AG09309 (cell line): ENCODE data around the gene NUDT5.
"Not testable (repeated sequence)": the region's sequence is repeated elsewhere in the genome, so short reads cannot be mapped to it uniquely, and the experiment has no call there.

Experiments used
- DNase-seq: peaks from one replicate; pipeline ENCODE4 v3.0.0-alpha.2; 2010; ENCODE audit warnings: low read depth
- H3K4me3 ChIP-seq: 2 replicates; pipeline ENCODE4 v1.5.1; 2011; ENCODE audit warnings: mild to moderate bottlenecking, low read depth, low read length, moderate library complexity; ENCODE audit not compliant: control insufficient read depth
- CTCF ChIP-seq: IDR thresholded peaks from 2 replicates; pipeline ENCODE4 v1.5.1; 2011; ENCODE audit warnings: mild to moderate bottlenecking, low read depth, low read length, inconsistent platforms; ENCODE audit not compliant: insufficient read depth, control insufficient read depth; ENCODE audit errors: missing control alignments

Gene NUDT5

GRCh38 chr10:12235796-12236195, 40.1 kb upstream of the NUDT5 start:
- H3K4me3 ChIP-seq, result no peak overlapping the region
- TF ChIP-seq CTCF, result no peak
- no peak for DNase-seq

- no peak for DNase-seq
- no peak overlapping the region for H3K4me3 ChIP-seq
- no peak for TF ChIP-seq CTCF
Measured at GRCh38 chr10:12235116-12235694, 39.5 kb upstream of the NUDT5 start.

- DNase-seq, H3K4me3 ChIP-seq: not testable (repeated sequence)
Measured at GRCh38 chr10:12234687-12235086, 39.0 kb upstream of the NUDT5 start.

- no peak overlapping the region for H3K4me3 ChIP-seq
- DNase-seq, result no peak
- no peak for TF ChIP-seq CTCF
Measured at GRCh38 chr10:12228851-12229250, 33.2 kb upstream of the NUDT5 start.

GRCh38 chr10:12226438-12226837, 30.7 kb upstream of the NUDT5 start:
- DNase-seq, result not testable (repeated sequence)

GRCh38 chr10:12225444-12225843, 29.8 kb upstream of the NUDT5 start:
- DNase-seq, result no peak
- TF ChIP-seq CTCF, result no peak

More at GRCh38 chr10:12226438-12226837, 30.7 kb upstream of the NUDT5 start:
- H3K4me3 ChIP-seq, result not testable (repeated sequence)

GRCh38 chr10:12221323-12222298, 25.9 kb upstream of the NUDT5 start:
- H3K4me3 ChIP-seq, result no peak overlapping the region
- no peak for TF ChIP-seq CTCF

More at GRCh38 chr10:12225444-12225843, 29.8 kb upstream of the NUDT5 start:
- no peak overlapping the region for H3K4me3 ChIP-seq

More at GRCh38 chr10:12221323-12222298, 25.9 kb upstream of the NUDT5 start:
- no peak for DNase-seq
